Activated T-cell treated with anti-CD3 and anti-CD28 coated beads for 24 hours (primary cell): ENCODE data around the gene PTPRD.
"Not testable (repeated sequence)": the region's sequence is repeated elsewhere in the genome, so short reads cannot be mapped to it uniquely, and the experiment has no call there.

ENCODE experiments used
- DNase-seq: peaks from one replicate; pipeline ENCODE4 v3.0.0-alpha.2; 2020; ENCODE audit warnings: low read depth

Gene PTPRD

GRCh38 chr9:8717146-8717545 is 1895.7 kb downstream of the PTPRD start:
- no peak for DNase-seq

GRCh38 chr9:8715788-8716187 is 1897.0 kb downstream of the PTPRD start:
- DNase-seq, result no peak

GRCh38 chr9:8713811-8714165 is 1899.0 kb downstream of the PTPRD start:
- DNase-seq, result no peak

- no peak for DNase-seq
These were observed 1899.5 kb downstream of the PTPRD start for GRCh38 chr9:8713149-8713810.

GRCh38 chr9:8709731-8710130 is 1903.1 kb downstream of the PTPRD start:
- no peak for DNase-seq

GRCh38 chr9:8708728-8709127 is 1904.1 kb downstream of the PTPRD start:
- DNase-seq, result no peak

- DNase-seq, result no peak
These were observed 1905.8 kb downstream of the PTPRD start for GRCh38 chr9:8706998-8707397.

GRCh38 chr9:8706531-8706930 is 1906.3 kb downstream of the PTPRD start:
- no peak for DNase-seq

- DNase-seq, result no peak
These were observed 1906.9 kb downstream of the PTPRD start for GRCh38 chr9:8705861-8706260.

GRCh38 chr9:8703904-8704303 is 1908.9 kb downstream of the PTPRD start:
- no peak for DNase-seq

- no peak for DNase-seq
These were observed 1910.9 kb downstream of the PTPRD start for GRCh38 chr9:8701904-8702303.

GRCh38 chr9:8697565-8697964 is 1915.2 kb downstream of the PTPRD start:
- DNase-seq, result not testable (repeated sequence)

GRCh38 chr9:8696516-8696915 is 1916.3 kb downstream of the PTPRD start:
- no peak for DNase-seq

- DNase-seq, result no peak
These were observed 1917.7 kb downstream of the PTPRD start for GRCh38 chr9:8694983-8695588.

- no peak for DNase-seq
These were observed 1919.3 kb downstream of the PTPRD start for GRCh38 chr9:8693464-8693863.

GRCh38 chr9:8686516-8686915 is 1926.3 kb downstream of the PTPRD start:
- no peak for DNase-seq

- DNase-seq, result no peak
These were observed 1927.0 kb downstream of the PTPRD start for GRCh38 chr9:8685825-8686224.

- no peak for DNase-seq
These were observed 1927.7 kb downstream of the PTPRD start for GRCh38 chr9:8684978-8685708.

GRCh38 chr9:8683496-8683895 is 1929.3 kb downstream of the PTPRD start:
- DNase-seq, result no peak

GRCh38 chr9:8680658-8681057 is 1932.1 kb downstream of the PTPRD start:
- no peak for DNase-seq

GRCh38 chr9:8680157-8680556 is 1932.6 kb downstream of the PTPRD start:
- no peak for DNase-seq

- DNase-seq, result no peak
These were observed 1933.4 kb downstream of the PTPRD start for GRCh38 chr9:8679371-8679822.

- no peak for DNase-seq
These were observed 1935.1 kb downstream of the PTPRD start for GRCh38 chr9:8677741-8678140.
